Prostate gland (tissue), 2 donors: ENCODE measurements around the gene KCNJ4. TPM values are rescaled to one million over a fixed set of nuclear protein-coding genes. Genes with fewer than 3 reads are reported as not detected.

ENCODE experiments used
- DNase-seq: peaks from one replicate; pipeline ENCODE4 v3.0.0-alpha.2; 2019; ENCODE audit warnings: low spot score
- H3K27ac ChIP-seq, 2 donors: fragments of 200-600 bp; sonication (generic); 2 replicates each; pipeline ENCODE4 v1.5.1; 2017 to 2019
- H3K27me3 ChIP-seq: fragments of 200-600 bp; sonication (generic); replicated peaks from 2 replicates; pipeline ENCODE4 v1.5.1; 2019; ENCODE audit not compliant: insufficient read depth
- H3K36me3 ChIP-seq, 2 donors: fragments of 200-600 bp; sonication (generic); 1 replicate in 1 of 2; 2 replicates in 1 of 2; pipeline versions ENCODE4 v1.5.1 to v1.8.1; 2017 to 2019
- H3K4me1 ChIP-seq: fragments of 200-600 bp; sonication (generic); replicated peaks from 2 replicates; pipeline ENCODE4 v1.5.1; 2019
- H3K4me3 ChIP-seq, 2 donors: fragments of 200-600 bp; sonication (generic); 2 replicates each; pipeline ENCODE4 v1.5.1; 2017 to 2019
- H3K9me3 ChIP-seq: fragments of 200-600 bp; sonication (generic); 2 replicates; pipeline ENCODE4 v1.5.1; 2017
- CTCF ChIP-seq, 4 experiments: fragments of 200-600 bp in 2 of 4; fragments of 450-650 bp in 2 of 4; sonication (generic) in 2 of 4; IDR thresholded peaks; 1 replicate in 3 of 4; 2 replicates in 1 of 4; pipeline ENCODE4 v1.5.1; 2016 to 2019; ENCODE audit warnings: antibody characterized with exemption in 4 of 4, mild to moderate bottlenecking in 2 of 4, moderate library complexity in 2 of 4
- POLR2A ChIP-seq: fragments of 450-650 bp; IDR thresholded peaks from one replicate; pipeline ENCODE4 v1.6.1; 2016; ENCODE audit warnings: antibody characterized with exemption, mild to moderate bottlenecking
- POLR2AphosphoS5 ChIP-seq: sonication (generic); formaldehyde crosslinking; IDR thresholded peaks from one replicate; pipeline ENCODE4 v1.6.1; 2017; ENCODE audit warnings: antibody characterized with exemption
- WGBS: methylation state at CpG from one replicate; pipeline ENCODE4 v1.1.5; 2018; 5-methylcytosine and 5-hydroxymethylcytosine counted together
- intact Hi-C: fragments of 100-400 bp; cut with DNase I; formaldehyde crosslinking; loops from one replicate; pipeline ENCODE4 v1.14.2; 2022
- total RNA-seq, 2 donors: library from RNA; depleted of rRNA; stranded (reverse); fragments of >200 nt; gene quantifications; one replicate each; pipeline ENCODE4 v1.1.0, GENCODE V29; 2016

KCNJ4 gene
- total RNA-seq, 2 donors from 2014 or later, result 3.2 TPM; not detected in 1

DNA sequence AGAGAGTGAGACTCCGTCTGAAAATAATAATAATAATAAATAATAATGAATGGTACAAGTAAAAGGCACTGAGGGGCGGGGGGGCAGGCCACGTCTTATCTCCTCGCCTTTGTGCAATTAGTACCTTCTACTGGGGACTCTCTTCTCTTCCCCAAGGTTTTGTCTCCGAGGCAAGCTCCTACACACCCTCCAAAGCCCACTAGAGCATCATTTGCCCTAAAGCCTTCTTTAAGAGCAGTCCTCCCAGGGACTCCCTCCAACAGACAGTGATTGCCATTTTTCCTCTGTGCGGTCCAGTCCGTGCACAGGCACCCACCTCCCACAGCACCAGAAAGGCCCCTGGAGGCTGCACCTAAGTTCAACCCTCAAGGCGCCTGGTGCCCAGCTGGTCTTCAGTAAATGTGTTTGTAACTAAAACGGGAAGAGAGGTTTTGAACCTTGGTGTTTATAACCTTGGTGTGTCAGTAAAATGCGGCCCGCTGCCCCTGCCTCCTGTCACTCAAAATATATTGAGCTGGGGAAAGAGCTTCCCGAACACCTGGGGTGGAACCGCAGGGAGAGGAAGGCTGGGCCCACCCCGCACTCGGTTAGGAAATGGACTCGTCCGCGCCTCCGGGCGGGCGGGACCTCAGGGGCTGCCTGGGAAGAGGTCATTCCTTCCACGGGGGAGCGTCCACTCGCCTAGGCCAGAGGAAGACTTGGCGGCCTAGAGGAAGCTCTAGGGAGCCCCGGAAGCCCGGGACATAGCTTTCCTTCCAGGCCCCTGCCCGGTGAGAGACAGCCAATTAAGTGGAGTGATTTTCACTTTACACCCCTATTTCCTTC lies 8.2 kb upstream of the KCNJ4 start:
- 62% methylated on average over 28 of the region's 28 CpGs for WGBS

DNA sequence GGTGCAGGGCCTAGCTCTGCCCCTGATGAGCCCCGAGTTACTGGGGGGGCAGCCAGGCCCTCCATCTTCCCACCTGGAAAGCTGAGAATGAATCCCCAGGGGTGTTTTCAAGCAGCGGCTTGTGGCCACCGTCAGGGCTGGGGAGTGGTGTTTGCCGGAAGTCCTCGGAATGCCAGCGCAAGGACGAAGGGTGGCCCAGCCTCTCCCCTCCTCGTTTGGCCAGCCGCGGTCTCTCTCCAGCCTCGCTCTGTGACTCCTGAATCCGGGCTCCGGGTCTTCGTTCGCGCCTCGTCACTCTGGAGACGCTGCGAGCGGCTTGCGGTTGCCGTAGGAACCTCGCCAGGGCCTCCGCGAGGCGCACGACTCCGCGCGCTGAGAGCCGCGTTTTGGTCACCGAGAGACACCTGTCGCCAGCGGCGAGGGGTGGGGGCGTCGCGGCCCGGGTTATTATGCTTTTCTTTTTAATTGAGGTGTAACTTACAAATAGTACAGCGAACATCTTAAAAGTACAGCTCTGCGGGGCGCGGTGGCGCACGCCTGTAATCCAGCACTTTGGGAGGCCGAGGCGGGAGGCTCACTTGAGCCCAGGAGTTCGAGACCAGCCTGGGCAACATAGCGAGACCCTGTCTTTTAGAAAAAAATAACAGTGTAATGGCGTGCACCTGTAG lies 6.5 kb upstream of the KCNJ4 start:
- Histone ChIP-seq H3K27ac (no peak overlapping the region), H3K9me3 (no peaks in the 10 kb centered on the region), H3K27me3 (no peaks in the 10 kb centered on the region), H3K4me3 (no peak overlapping the region), H3K36me3 (no peaks in the 10 kb centered on the region), H3K4me1 (no peaks in the 10 kb centered on the region)
- DNase-seq, result peak; percentile 78
- 15% methylated on average over 39 of the region's 51 CpGs for WGBS
- intact Hi-C loops, result no loop called here
- TF ChIP-seq POLR2AphosphoS5, result peak; percentile 80
- no peak for TF ChIP-seq POLR2A
- TF ChIP-seq CTCF (IDR thresholded peaks at IDR 0.05), result peak in 2 of 4 experiments; percentile 32 to 36

More for the DNA sequence above, 8.2 kb upstream of the KCNJ4 start:
- H3K27ac ChIP-seq, result no peak overlapping the region
- no peaks in the 10 kb centered on the region for H3K36me3 ChIP-seq
- no peak for DNase-seq
- no peaks in the 10 kb centered on the region for H3K9me3 ChIP-seq
- TF ChIP-seq CTCF (IDR thresholded peaks at IDR 0.05) (no peak), POLR2A (no peak), POLR2AphosphoS5 (no peak)
- intact Hi-C loops, result no loop called here
- H3K27me3 ChIP-seq, result no peaks in the 10 kb centered on the region
- H3K4me1 ChIP-seq, result no peaks in the 10 kb centered on the region
- H3K4me3 ChIP-seq, result no peak overlapping the region

GRCh38 chr22:38461057-38461413 lies 6.0 kb upstream of the KCNJ4 start:
- WGBS, result 44% methylated on average over 9 of the region's 9 CpGs
- no peaks in the 10 kb centered on the region for H3K4me1 ChIP-seq
- no peaks in the 10 kb centered on the region for H3K36me3 ChIP-seq
- H3K4me3 ChIP-seq, result no peak overlapping the region
- no peak for TF ChIP-seq POLR2A
- TF ChIP-seq CTCF (IDR thresholded peaks at IDR 0.05), result no peak
- TF ChIP-seq POLR2AphosphoS5, result no peak
- no peak overlapping the region for H3K27ac ChIP-seq
- intact Hi-C loops, result no loop called here
- no peak for DNase-seq
- no peaks in the 10 kb centered on the region for H3K9me3 ChIP-seq
- H3K27me3 ChIP-seq, result no peaks in the 10 kb centered on the region

DNA sequence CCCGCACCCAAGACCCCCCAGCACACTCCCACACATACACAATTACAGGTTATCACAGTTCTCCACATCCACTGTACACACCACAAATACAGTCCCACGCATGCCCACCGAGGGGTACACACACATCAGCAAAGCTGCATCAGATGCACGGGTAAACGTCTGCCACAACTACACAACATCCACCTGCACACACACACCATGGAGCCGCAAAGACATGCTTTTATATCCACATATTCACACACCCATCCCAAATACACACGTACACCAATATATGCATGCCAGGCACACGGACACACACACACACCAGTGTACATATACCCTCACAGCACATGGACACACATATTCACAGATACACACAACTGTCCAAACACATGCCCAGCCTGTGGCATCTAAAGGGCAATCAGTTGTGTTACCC lies 5.4 kb upstream of the KCNJ4 start:
- Histone ChIP-seq H3K9me3 (no peaks in the 10 kb centered on the region), H3K27me3 (no peaks in the 10 kb centered on the region), H3K27ac (no peak overlapping the region), H3K4me1 (no peaks in the 10 kb centered on the region), H3K4me3 (no peak overlapping the region), H3K36me3 (no peaks in the 10 kb centered on the region)
- DNase-seq, result no peak
- WGBS, result 59% methylated on average over 8 of the region's 8 CpGs
- TF ChIP-seq POLR2A (no peak), CTCF (IDR thresholded peaks at IDR 0.05) (no peak), POLR2AphosphoS5 (no peak)
- intact Hi-C loops, result no loop called here
